ENCODE data around the gene TPK1. TPM values are rescaled to one million over a fixed set of nuclear protein-coding genes. Genes with fewer than 3 reads are reported as not detected.

Gene TPK1
- total RNA-seq, 1 donor from 2014 or later, result 7.6 TPM

GRCh38 chr7:144528536-144529045 is 307.3 kb downstream of the TPK1 start:
- intact Hi-C loops (cut with DNase I), result no loop called here
- Histone ChIP-seq H3K4me3 (no peak overlapping the region), H3K27me3 (no peaks in the 10 kb centered on the region), H3K27ac (no peak overlapping the region), H3K9me3 (no peaks in the 10 kb centered on the region), H3K4me1 (no peaks in the 10 kb centered on the region), H3K36me3 (no peaks in the 10 kb centered on the region)
- no peak for DNase-seq
- no peak for ATAC-seq
- no peak for TF ChIP-seq CTCF (IDR thresholded peaks at IDR 0.05)

- H3K9me3 ChIP-seq, result no peaks in the 10 kb centered on the region
- ATAC-seq (no peak), DNase-seq (no peak)
- no peaks in the 10 kb centered on the region for H3K36me3 ChIP-seq
- intact Hi-C loops (cut with DNase I), result no loop called here
- no peak overlapping the region for H3K4me3 ChIP-seq
- TF ChIP-seq CTCF (IDR thresholded peaks at IDR 0.05), result no peak
- no peak overlapping the region for H3K27ac ChIP-seq
- H3K27me3 ChIP-seq, result no peaks in the 10 kb centered on the region
- no peaks in the 10 kb centered on the region for H3K4me1 ChIP-seq
These were observed 308.8 kb downstream of the TPK1 start for GRCh38 chr7:144527051-144527471.

GRCh38 chr7:144525956-144526355 is 309.9 kb downstream of the TPK1 start:
- intact Hi-C loops (cut with DNase I), result no loop called here
- no peak for ATAC-seq

GRCh38 chr7:144524271-144524670 is 311.6 kb downstream of the TPK1 start:
- no peak for ATAC-seq
- no peak for TF ChIP-seq CTCF (IDR thresholded peaks at IDR 0.05)
- no peaks in the 10 kb centered on the region for H3K36me3 ChIP-seq
- H3K27ac ChIP-seq, result no peak overlapping the region
- H3K9me3 ChIP-seq, result no peaks in the 10 kb centered on the region
- H3K4me1 ChIP-seq, result no peaks in the 10 kb centered on the region
- intact Hi-C loops (cut with DNase I), result no loop called here
- no peak for DNase-seq
- no peaks in the 10 kb centered on the region for H3K27me3 ChIP-seq
- H3K4me3 ChIP-seq, result no peak overlapping the region

More at GRCh38 chr7:144525956-144526355, 309.9 kb downstream of the TPK1 start:
- Histone ChIP-seq H3K4me1 (no peaks in the 10 kb centered on the region), H3K36me3 (no peaks in the 10 kb centered on the region), H3K4me3 (no peak overlapping the region), H3K27me3 (no peaks in the 10 kb centered on the region), H3K9me3 (no peaks in the 10 kb centered on the region), H3K27ac (no peak overlapping the region)
- DNase-seq, result no peak
- no peak for TF ChIP-seq CTCF (IDR thresholded peaks at IDR 0.05)

GRCh38 chr7:144523621-144524020 is 312.2 kb downstream of the TPK1 start:
- Histone ChIP-seq H3K9me3 (no peaks in the 10 kb centered on the region), H3K36me3 (no peaks in the 10 kb centered on the region), H3K27ac (no peak overlapping the region), H3K4me1 (no peaks in the 10 kb centered on the region), H3K4me3 (no peak overlapping the region), H3K27me3 (no peaks in the 10 kb centered on the region)
- no peak for TF ChIP-seq CTCF (IDR thresholded peaks at IDR 0.05)
- ATAC-seq (no peak), DNase-seq (no peak)
- intact Hi-C loops (cut with DNase I), result no loop called here

- no peak for ATAC-seq
- Histone ChIP-seq H3K4me3 (no peak overlapping the region), H3K9me3 (no peaks in the 10 kb centered on the region), H3K27me3 (no peaks in the 10 kb centered on the region), H3K27ac (no peak overlapping the region), H3K4me1 (no peaks in the 10 kb centered on the region), H3K36me3 (no peaks in the 10 kb centered on the region)
- TF ChIP-seq CTCF (IDR thresholded peaks at IDR 0.05), result no peak
- intact Hi-C loops (cut with DNase I), result no loop called here
- no peak for DNase-seq
These were observed 315.9 kb downstream of the TPK1 start for GRCh38 chr7:144519925-144520324.

Measured in upper lobe of right lung (tissue), 1 donor.